HEK293 (cell line): ENCODE data around the gene ZGPAT.

Experiments used
- ELK4 ChIP-seq: IDR thresholded peaks from 2 replicates; pipeline ENCODE4 v1.6.1; 2011; ENCODE audit warnings: mild to moderate bottlenecking, low read depth, low read length, borderline replicate concordance
- ZBTB7A ChIP-seq: fragments of 450-650 bp; formaldehyde crosslinking; IDR thresholded peaks from 2 replicates; pipeline ENCODE4 v1.5.1; 2016; ENCODE audit warnings: low read depth, missing biosample characterization, missing genetic modification characterization
- ZNF221 ChIP-seq: fragments of 450-650 bp; formaldehyde crosslinking; IDR thresholded peaks from 2 replicates; pipeline ENCODE4 v1.5.1; 2017; ENCODE audit warnings: missing biosample characterization, missing genetic modification characterization, borderline replicate concordance
- ZNF274 ChIP-seq, 2 experiments: fragments of 200-500 bp in 1 of 2; fragments of 450-650 bp in 1 of 2; sonication (Bioruptor generic) in 1 of 2; formaldehyde crosslinking in 1 of 2; IDR thresholded peaks; 2 replicates each; pipeline versions ENCODE4 v1.5.1 to v1.6.1; 2014 to 2016; ENCODE audit warnings: borderline replicate concordance in 1 of 2, inconsistent platforms in 1 of 2, low read length in 1 of 2, missing biosample characterization in 1 of 2, missing genetic modification characterization in 1 of 2
- ZNF350 ChIP-seq: fragments of 450-650 bp; formaldehyde crosslinking; IDR thresholded peaks from 2 replicates; pipeline ENCODE4 v1.5.0; 2017; ENCODE audit warnings: missing biosample characterization, mild to moderate bottlenecking, missing genetic modification characterization
- ZNF521 ChIP-seq: fragments of 450-650 bp; formaldehyde crosslinking; IDR thresholded peaks from 2 replicates; pipeline ENCODE4 v1.5.1; 2017; ENCODE audit warnings: missing biosample characterization, mild to moderate bottlenecking, missing genetic modification characterization
- TF ChIP-seq, protein P1 (sequence below): fragments of 450-650 bp; formaldehyde crosslinking; IDR thresholded peaks from 2 replicates; pipeline ENCODE4 v1.5.1; 2016; ENCODE audit warnings: missing biosample characterization, missing genetic modification characterization

DNA sequence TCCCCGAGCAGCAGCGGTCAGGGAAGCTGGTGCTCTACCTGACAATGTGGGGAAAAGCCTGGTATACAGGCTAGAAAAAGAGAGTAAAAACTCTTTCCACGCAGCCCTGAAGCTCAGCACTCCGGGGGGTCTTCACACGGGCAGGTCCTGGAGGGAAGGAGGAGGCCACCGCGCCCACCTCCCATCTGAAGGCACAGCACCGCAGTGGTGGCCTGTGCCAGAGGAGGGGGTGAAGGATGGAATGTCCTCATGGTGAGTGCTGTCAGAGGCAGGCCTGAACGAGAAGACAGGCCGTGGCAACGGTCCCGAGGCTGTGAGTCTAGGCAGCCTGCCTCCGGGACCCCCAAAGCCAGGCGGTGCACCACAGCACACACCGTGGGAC, 37.6 kb downstream of the ZGPAT start:
- no peak for TF ChIP-seq ZNF350 (tag by site-specific recombination)
- no peak for TF ChIP-seq ZNF521
- no peak for TF ChIP-seq ZBTB7A (tag by site-specific recombination)
- no peak for TF ChIP-seq ZNF221 (tag by site-specific recombination)
- TF ChIP-seq, protein P1, sequence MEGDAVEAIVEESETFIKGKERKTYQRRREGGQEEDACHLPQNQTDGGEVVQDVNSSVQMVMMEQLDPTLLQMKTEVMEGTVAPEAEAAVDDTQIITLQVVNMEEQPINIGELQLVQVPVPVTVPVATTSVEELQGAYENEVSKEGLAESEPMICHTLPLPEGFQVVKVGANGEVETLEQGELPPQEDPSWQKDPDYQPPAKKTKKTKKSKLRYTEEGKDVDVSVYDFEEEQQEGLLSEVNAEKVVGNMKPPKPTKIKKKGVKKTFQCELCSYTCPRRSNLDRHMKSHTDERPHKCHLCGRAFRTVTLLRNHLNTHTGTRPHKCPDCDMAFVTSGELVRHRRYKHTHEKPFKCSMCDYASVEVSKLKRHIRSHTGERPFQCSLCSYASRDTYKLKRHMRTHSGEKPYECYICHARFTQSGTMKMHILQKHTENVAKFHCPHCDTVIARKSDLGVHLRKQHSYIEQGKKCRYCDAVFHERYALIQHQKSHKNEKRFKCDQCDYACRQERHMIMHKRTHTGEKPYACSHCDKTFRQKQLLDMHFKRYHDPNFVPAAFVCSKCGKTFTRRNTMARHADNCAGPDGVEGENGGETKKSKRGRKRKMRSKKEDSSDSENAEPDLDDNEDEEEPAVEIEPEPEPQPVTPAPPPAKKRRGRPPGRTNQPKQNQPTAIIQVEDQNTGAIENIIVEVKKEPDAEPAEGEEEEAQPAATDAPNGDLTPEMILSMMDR (tag by site-specific recombination), result no peak
- no peak for TF ChIP-seq ZNF274 (IDR thresholded peaks at IDR 0.05; ENCODE audit: low read length)
- TF ChIP-seq ZNF274 (tag by site-specific recombination; IDR thresholded peaks at IDR 0.05; ENCODE audit: borderline replicate concordance), result no peak
- TF ChIP-seq ELK4, result no peak
